B cell (primary cell): Measurements from ENCODE around the gene TMEM205. TPM values are rescaled to one million over a fixed set of nuclear protein-coding genes. Genes with fewer than 3 reads are reported as not detected.

Experiments
- ATAC-seq: fragments of 200-7000 bp; cut with Tn5 transposase; one replicate; pipeline ENCODE4 v1.10.0; 2021; ENCODE audit warnings: low read depth, mild to moderate bottlenecking, moderate number of reproducible peaks, moderate library complexity
- CTCF ChIA-PET: fragments of 350-600 bp; sonication (Branson Sonifier 250); formaldehyde crosslinking; loops from one replicate; lab custom pipeline; 2021; ENCODE audit warnings: antibody characterized with exemption, inconsistent platforms; lab: Charles Lee
- POLR2A ChIA-PET: fragments of 350-600 bp; sonication (Branson Sonifier 250); formaldehyde crosslinking; loops from one replicate; lab custom pipeline; 2021; ENCODE audit warnings: antibody characterized with exemption; lab: Charles Lee
- DNase-seq: peaks from one replicate; pipeline ENCODE4 v3.0.0; 2013
- H2AFZ ChIP-seq: 2 replicates; pipeline ENCODE4 v1.6.1; 2012; ENCODE audit warnings: mild to moderate bottlenecking, low read depth, low read length; ENCODE audit not compliant: insufficient read depth, poor library complexity, severe bottlenecking
- H3K27ac ChIP-seq, 2 donors: 1 replicate in 1 of 2; 2 replicates in 1 of 2; pipeline ENCODE4 v1.5.1; 2012 to 2013; ENCODE audit warnings: low read length in 2 of 2, mild to moderate bottlenecking in 2 of 2, moderate library complexity in 1 of 2
- H3K27me3 ChIP-seq, 4 experiments: fragments of 200-600 bp in 1 of 4; sonication (generic) in 1 of 4; replicated peaks in 1 of 4; 1 replicate in 2 of 4; 2 replicates in 2 of 4; pipeline versions ENCODE4 v1.6.1 to v1.7.0; 2013 to 2016; ENCODE audit warnings: low read length in 3 of 4, mild to moderate bottlenecking in 2 of 4, mixed read lengths in 1 of 4, moderate library complexity in 1 of 4; ENCODE audit not compliant: insufficient read depth in 4 of 4, control insufficient read depth in 3 of 4; ENCODE audit errors: control extremely low read depth in 1 of 4
- H3K36me3 ChIP-seq, 2 experiments: replicated peaks in 1 of 2; 1 replicate in 1 of 2; 2 replicates in 1 of 2; pipeline versions ENCODE4 v1.6.1 to v1.7.1; 2013; ENCODE audit warnings: low read length in 1 of 2; ENCODE audit not compliant: insufficient read depth in 2 of 2, control insufficient read depth in 1 of 2; ENCODE audit errors: control extremely low read depth in 1 of 2, extremely low read depth in 1 of 2
- H3K4me1 ChIP-seq, 2 donors: fragments of 200-600 bp in 1 of 2; sonication (generic) in 1 of 2; 1 replicate in 1 of 2; 2 replicates in 1 of 2; pipeline versions ENCODE4 v1.5.1 to v1.6.1; 2013 to 2017; ENCODE audit warnings: low read length in 2 of 2; ENCODE audit not compliant: control insufficient read depth in 2 of 2, insufficient read depth in 2 of 2
- H3K4me2 ChIP-seq: replicated peaks from 2 replicates; pipeline ENCODE3; 2012; ENCODE audit warnings: mild to moderate bottlenecking, low read depth, low read length; ENCODE audit not compliant: poor library complexity, severe bottlenecking
- H3K4me3 ChIP-seq, 5 experiments: fragments of 200-600 bp in 1 of 5; sonication (generic) in 1 of 5; 1 replicate in 3 of 5; 2 replicates in 2 of 5; pipeline versions ENCODE4 v1.5.1 to v1.7.0; 2011 to 2016; ENCODE audit warnings: low read length in 4 of 5, mild to moderate bottlenecking in 4 of 5, low read depth in 2 of 5, control low read depth in 1 of 5, moderate library complexity in 1 of 5; ENCODE audit not compliant: insufficient read depth in 1 of 5; ENCODE audit errors: control extremely low read depth in 1 of 5, extremely low read depth in 1 of 5
- H3K79me2 ChIP-seq: fragments of 200-600 bp; sonication (generic); one replicate; pipeline ENCODE4 v1.6.0; 2016; ENCODE audit warnings: low read length; ENCODE audit not compliant: control insufficient read depth, insufficient read depth
- H3K9ac ChIP-seq: fragments of 200-600 bp; sonication (generic); 2 replicates; pipeline ENCODE4 v1.6.1; 2017; ENCODE audit warnings: mild to moderate bottlenecking, low read length, moderate library complexity
- H3K9me3 ChIP-seq, 3 donors: one replicate each; pipeline versions ENCODE4 v1.6.1 to v1.7.1; 2013; ENCODE audit warnings: low read length in 2 of 3; ENCODE audit not compliant: control insufficient read depth in 2 of 3, insufficient read depth in 1 of 3; ENCODE audit errors: control extremely low read depth in 1 of 3
- H4K20me1 ChIP-seq: 2 replicates; pipeline ENCODE4 v1.6.0; 2012; ENCODE audit warnings: mild to moderate bottlenecking, low read length; ENCODE audit not compliant: insufficient read depth, control insufficient read depth, poor library complexity, severe bottlenecking
- H3K27ac Mint-ChIP-seq: one replicate; pipeline ENCODE4 v1.8.0; 2021; ENCODE audit warnings: mixed read lengths
- H3K27me3 Mint-ChIP-seq: one replicate; pipeline ENCODE4 v1.8.0; 2021; ENCODE audit warnings: mixed read lengths
- H3K4me1 Mint-ChIP-seq: one replicate; pipeline ENCODE4 v1.8.0; 2021; ENCODE audit warnings: mixed read lengths
- H3K4me3 Mint-ChIP-seq: one replicate; pipeline ENCODE4 v1.8.0; 2021; ENCODE audit warnings: mixed read lengths
- H3K9me3 Mint-ChIP-seq: one replicate; pipeline ENCODE4 v1.8.0; 2022; ENCODE audit warnings: mixed read lengths; ENCODE audit not compliant: insufficient read depth
- EZH2 ChIP-seq: IDR thresholded peaks from 2 replicates; pipeline ENCODE4 v1.6.1; 2012; ENCODE audit warnings: borderline replicate concordance, low read depth, mild to moderate bottlenecking, moderate library complexity, low read length; ENCODE audit not compliant: insufficient read depth, poor library complexity, severe bottlenecking
- WGBS: methylation state at CpG from one replicate; pipeline ENCODE4 v1.1.5; 2013; ENCODE audit warnings: missing lambda C conversion rate; ENCODE audit not compliant: insufficient coverage; 5-methylcytosine and 5-hydroxymethylcytosine counted together
- intact Hi-C: fragments of 100-400 bp; cut with micrococcal nuclease; formaldehyde crosslinking; loops from one replicate; pipeline ENCODE4 v1.10.0; 2022
- polyA plus RNA-seq: library from polyadenylated mRNA; depleted of rRNA; stranded (reverse); fragments of >200 nt; gene quantifications from 2 replicates; pipeline ENCODE4 v1.2.3, GENCODE V29; 2012
- total RNA-seq, 2 donors: library from RNA; stranded (reverse); fragments of 120-200 nt in 1 of 2; gene quantifications; 1 replicate in 1 of 2; 2 replicates in 1 of 2; pipeline versions ENCODE4 v1.2.3 to v1.2.4, GENCODE V29; 2013 to 2022
- TF ChIP-seq, protein P1 (sequence below): fragments of 200-600 bp; IDR thresholded peaks from one replicate; pipeline ENCODE4 v1.8.0; 2022; ENCODE audit warnings: antibody characterized with exemption, mild to moderate bottlenecking

Gene TMEM205
- total and polyA plus RNA-seq, 2 donors (not counting 1 experiment from before 2014, with no cell fraction given) = 48.5 to 152 TPM

DNA sequence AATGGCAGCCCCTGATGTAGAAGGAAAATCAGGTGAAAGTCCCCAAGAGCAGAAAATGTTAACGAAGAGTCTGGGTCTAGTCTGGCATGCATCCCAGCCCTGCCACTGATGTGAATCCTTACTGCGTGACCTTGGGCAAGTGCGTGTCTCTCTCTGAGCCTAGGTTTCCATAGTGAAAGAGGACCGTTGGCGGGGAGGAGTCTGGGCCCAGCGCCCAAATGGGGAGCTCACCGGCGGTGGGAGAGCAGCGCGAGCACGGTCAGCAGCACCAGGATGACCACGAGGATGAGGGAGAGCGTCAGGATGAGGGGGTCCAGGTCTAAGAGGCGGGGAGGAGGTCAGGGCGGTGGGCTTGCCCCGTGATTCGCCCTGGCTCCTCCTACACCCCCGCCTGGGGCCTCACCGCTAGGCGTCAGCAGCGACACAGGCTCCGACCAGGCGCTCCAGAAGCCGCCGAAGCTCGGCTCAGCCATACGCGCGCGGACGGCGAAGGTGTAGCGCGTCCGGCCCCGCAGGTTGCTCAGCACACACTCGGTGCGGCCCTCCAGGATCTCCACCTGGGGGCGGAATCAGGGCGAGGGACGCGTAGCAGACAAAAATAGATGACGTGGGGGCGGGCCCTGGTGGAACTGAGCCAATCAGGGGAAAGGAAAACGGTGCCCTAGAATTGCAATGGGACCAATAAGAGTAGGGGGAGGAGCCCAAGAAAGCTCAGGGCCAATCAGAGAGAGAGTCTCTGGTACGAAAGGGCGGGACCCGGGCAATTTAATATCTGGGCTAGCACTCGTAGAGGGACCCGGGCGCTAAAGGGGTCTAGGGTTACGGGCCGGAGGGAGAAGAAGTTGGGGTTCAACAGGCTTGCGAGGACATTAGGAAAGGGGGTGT, 34.8 kb upstream of the TMEM205 start:
- peak overlapping the region; percentile 87 to 93 for H3K27ac ChIP-seq
- DNase-seq = peak; percentile 99
- no peaks in the 10 kb centered on the region for H4K20me1 ChIP-seq
- H3K4me2 ChIP-seq = peak overlapping the region; percentile 91
- no peaks in the 10 kb centered on the region for H3K36me3 ChIP-seq
- ChIA-PET CTCF (interaction anchor here (0.6 to 4.0 kb wide), 36 partner anchors 10 to 516 kb away, joined by 3 to 41 read pairs (median 4); partner anchors contain the start of genes CCDC159, ELAVL3, ELOF1 and ODAD3), POLR2A (interaction anchor here (0.5 to 2.0 kb wide), 9 partner anchors 35 to 606 kb away, joined by 3 to 16 read pairs (median 5); partner anchors contain the start of genes CCDC159, ODAD3, PRKCSH and RGL3)
- Mint-ChIP-seq H3K27ac (peak overlapping the region; percentile 95), H3K27me3 (no peaks in the 10 kb centered on the region), H3K4me3 (peak overlapping the region; percentile 94), H3K9me3 (no peaks in the 10 kb centered on the region), H3K4me1 (peaks cover 48% of the 10 kb centered on the region)
- WGBS = 1% methylated on average over 54 of the region's 54 CpGs
- peaks cover 0 to 6% (median 2%) of the 10 kb centered on the region in 4 experiments for H3K27me3 ChIP-seq
- peak overlapping the region; percentile 68 for H3K9ac ChIP-seq
- intact Hi-C loops = loop anchor here (1.0 to 2.0 kb wide), 6 partner anchors 41 to 357 kb away; partner anchors contain the start of genes ODAD3, PRKCSH and ZNF823
- H3K4me3 ChIP-seq = peak overlapping the region; percentile 51 to 65 (median 60)
- peak overlapping the region; percentile 81 for H2AFZ ChIP-seq
- peaks cover 9% of the 10 kb centered on the region for H3K79me2 ChIP-seq
- peak; percentile 82 for ATAC-seq
- peaks cover 0 to 11% (median 0%) of the 10 kb centered on the region in 3 donors for H3K9me3 ChIP-seq
- peaks cover 46 to 57% of the 10 kb centered on the region in 2 donors for H3K4me1 ChIP-seq
- TF ChIP-seq, protein P1, sequence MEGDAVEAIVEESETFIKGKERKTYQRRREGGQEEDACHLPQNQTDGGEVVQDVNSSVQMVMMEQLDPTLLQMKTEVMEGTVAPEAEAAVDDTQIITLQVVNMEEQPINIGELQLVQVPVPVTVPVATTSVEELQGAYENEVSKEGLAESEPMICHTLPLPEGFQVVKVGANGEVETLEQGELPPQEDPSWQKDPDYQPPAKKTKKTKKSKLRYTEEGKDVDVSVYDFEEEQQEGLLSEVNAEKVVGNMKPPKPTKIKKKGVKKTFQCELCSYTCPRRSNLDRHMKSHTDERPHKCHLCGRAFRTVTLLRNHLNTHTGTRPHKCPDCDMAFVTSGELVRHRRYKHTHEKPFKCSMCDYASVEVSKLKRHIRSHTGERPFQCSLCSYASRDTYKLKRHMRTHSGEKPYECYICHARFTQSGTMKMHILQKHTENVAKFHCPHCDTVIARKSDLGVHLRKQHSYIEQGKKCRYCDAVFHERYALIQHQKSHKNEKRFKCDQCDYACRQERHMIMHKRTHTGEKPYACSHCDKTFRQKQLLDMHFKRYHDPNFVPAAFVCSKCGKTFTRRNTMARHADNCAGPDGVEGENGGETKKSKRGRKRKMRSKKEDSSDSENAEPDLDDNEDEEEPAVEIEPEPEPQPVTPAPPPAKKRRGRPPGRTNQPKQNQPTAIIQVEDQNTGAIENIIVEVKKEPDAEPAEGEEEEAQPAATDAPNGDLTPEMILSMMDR = peak; percentile 89
- TF ChIP-seq EZH2 = no peak
